ENCODE data around the gene MRPL54. TPM values are rescaled to one million over a fixed set of nuclear protein-coding genes. Genes with fewer than 3 reads are reported as not detected.

The MRPL54 gene
- total and polyA plus RNA-seq, 12 donors: 61.4 to 124 (median 69.3) TPM

GRCh38 chr19:3784607-3785450, 22.3 kb downstream of the MRPL54 start:
- 25 to 29% methylated on average over 24 to 25 of the region's 25 CpGs for WGBS, 2 donors
- Histone ChIP-seq H3K9me3 (peaks cover 0 to 28% (median 21%) of the 10 kb centered on the region in 11 donors), H3K4me3 (peak overlapping the region in 4 of 10 donors; percentile 41 to 56 (median 43)), H3K36me3 (no peaks in the 10 kb centered on the region), H3K27ac (no peak overlapping the region), H3K4me1 (peaks cover 0 to 12% (median 3%) of the 10 kb centered on the region in 9 donors), H3K27me3 (peaks cover 19 to 48% (median 45%) of the 10 kb centered on the region in 7 donors)
- TF ChIP-seq CTCF (IDR thresholded peaks at IDR 0.05): no peak
- intact Hi-C loops (cut with DNase I): loop anchor here in 2 of 10 donors (5.0 kb wide), 1 partner anchor 37 kb away; no protein-coding TSS in a partner anchor
- DNase-seq: no peak
- ATAC-seq: peak in 3 of 8 donors; percentile 9 to 19 (median 16)

GRCh38 chr19:3785451-3785937, 23.0 kb downstream of the MRPL54 start:
- WGBS, 2 donors: 2% methylated on average over 47 of the region's 47 CpGs

GRCh38 chr19:3785938-3786824, 23.7 kb downstream of the MRPL54 start, which contains the start of gene MATK:
MATK (minus strand) TSS chr19:3786381; CDS start chr19:3785135, 1,246 bp downstream.
- DNase-seq: no peak
- TF ChIP-seq CTCF (IDR thresholded peaks at IDR 0.05): no peak
- H3K9me3 ChIP-seq: peaks cover 0 to 26% (median 14%) of the 10 kb centered on the region in 11 donors
- peak within 1 kb of the TSS in 9 of 10 donors; percentile 17 to 56 (median 38) for H3K4me3 ChIP-seq
- no peaks in the 10 kb centered on the region for H3K36me3 ChIP-seq
- peak in 2 of 8 donors; percentile 16 to 27 for ATAC-seq
- H3K4me1 ChIP-seq: peaks cover 0 to 12% (median 3%) of the 10 kb centered on the region in 9 donors
- intact Hi-C loops (cut with DNase I): no loop called here
- H3K27ac ChIP-seq: peak within 1 kb of the TSS in 1 of 10 donors; percentile 73
- WGBS, 2 donors: 4 to 5% methylated on average over 79 to 101 of the region's 101 CpGs
- H3K27me3 ChIP-seq: peaks cover 19 to 54% (median 45%) of the 10 kb centered on the region in 7 donors

More at GRCh38 chr19:3785451-3785937, 23.0 kb downstream of the MRPL54 start:
- peaks cover 0 to 26% (median 21%) of the 10 kb centered on the region in 11 donors for H3K9me3 ChIP-seq
- intact Hi-C loops (cut with DNase I): no loop called here
- H3K4me3 ChIP-seq: peak overlapping the region in 9 of 10 donors; percentile 17 to 56 (median 38)
- peaks cover 0 to 12% (median 3%) of the 10 kb centered on the region in 9 donors for H3K4me1 ChIP-seq
- H3K36me3 ChIP-seq: no peaks in the 10 kb centered on the region
- H3K27ac ChIP-seq: peak overlapping the region in 1 of 10 donors; percentile 73
- ATAC-seq (peak in 3 of 8 donors; percentile 26 to 34 (median 27)), DNase-seq (no peak)
- peaks cover 19 to 53% (median 45%) of the 10 kb centered on the region in 7 donors for H3K27me3 ChIP-seq
- TF ChIP-seq CTCF (IDR thresholded peaks at IDR 0.05): no peak
